GDM1 (cell line): Measurements from ENCODE around the gene MYBPC1.

Experiments used
- DNase-seq: peaks from one replicate; lab custom pipeline; 2025; lab: John Stamatoyannopoulos, UW

Gene MYBPC1

DNA sequence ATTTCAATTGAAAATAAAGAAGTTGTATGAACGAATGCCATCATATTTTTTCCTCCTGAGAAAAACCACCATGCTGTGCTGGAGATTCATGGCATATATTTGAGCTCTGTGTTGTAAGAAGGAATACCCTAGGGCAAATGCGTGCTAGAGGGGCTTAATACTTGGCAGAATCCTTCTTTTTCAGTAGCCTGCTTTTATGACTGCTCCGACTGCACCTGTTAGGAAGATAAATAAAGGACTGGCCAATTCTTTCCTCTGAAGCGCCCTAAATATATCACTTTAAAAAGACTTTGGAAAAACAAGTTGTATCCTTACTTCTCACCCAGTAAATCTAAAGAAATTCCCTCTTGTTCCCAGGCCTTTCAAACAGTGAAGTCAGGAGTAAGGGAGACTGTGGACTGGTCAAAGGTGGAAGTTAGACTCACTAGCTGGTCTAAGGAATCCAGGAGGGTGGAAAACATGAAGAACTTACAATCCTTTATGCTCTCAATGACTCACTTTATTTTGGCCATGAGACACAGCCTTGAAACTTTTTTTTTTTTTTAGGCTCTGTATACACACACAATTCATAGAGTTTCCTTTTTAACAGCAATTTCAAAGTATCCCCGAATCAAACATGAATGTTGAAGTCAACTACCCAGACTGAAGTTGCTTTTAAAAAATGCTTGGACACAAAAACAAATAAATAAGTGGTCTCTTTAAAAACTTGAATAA, 5.2 kb downstream of the MYBPC1 start:
- no peak for DNase-seq

GRCh38 chr12:101604132-101604531, 9.4 kb downstream of the MYBPC1 start:
- DNase-seq: no peak

- DNase-seq: no peak
Observed at GRCh38 chr12:101607894-101608293, 13.1 kb downstream of the MYBPC1 start.

DNA sequence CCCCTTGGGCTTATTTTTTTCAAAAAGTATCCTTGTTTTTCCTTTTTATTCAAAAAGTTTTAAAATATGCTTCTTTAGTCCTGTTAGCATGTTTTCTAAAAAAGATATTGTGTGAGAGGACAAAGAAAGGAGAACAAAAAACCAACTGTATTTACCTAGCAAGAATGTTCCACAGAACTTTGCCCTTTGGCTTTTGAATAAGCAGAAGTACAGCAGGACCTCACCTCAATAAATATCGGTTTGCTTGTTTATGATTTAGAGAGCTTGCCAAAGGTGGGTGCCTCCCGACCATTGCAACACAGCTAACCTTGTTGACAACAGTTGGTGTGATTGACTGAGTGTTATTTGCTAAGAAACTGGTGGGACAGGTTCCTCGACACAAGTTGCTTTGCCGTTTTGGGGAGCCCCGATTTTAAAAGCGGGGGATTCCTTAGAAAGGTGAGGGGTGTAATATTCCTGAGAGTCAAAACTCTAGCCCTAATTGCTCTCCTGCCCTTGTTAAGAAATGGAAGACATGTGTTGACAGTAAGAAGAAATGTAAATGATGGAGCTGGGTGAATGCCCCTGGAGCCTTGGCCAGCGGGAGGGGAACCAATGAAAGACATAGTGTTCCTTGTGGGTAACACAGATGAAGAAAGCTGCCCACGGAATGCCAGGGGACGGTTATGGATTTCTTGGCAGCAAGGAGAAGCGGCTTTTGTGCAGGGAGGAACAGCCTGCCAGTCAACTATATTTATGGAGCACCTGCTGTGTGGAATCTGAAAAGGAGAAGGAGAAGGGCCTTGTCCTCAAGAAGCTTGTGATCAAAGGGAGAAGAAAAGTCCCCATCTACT, 13.7 kb downstream of the MYBPC1 start:
- no peak for DNase-seq

- DNase-seq: no peak
Observed at GRCh38 chr12:101609198-101609597, 14.4 kb downstream of the MYBPC1 start.

DNA sequence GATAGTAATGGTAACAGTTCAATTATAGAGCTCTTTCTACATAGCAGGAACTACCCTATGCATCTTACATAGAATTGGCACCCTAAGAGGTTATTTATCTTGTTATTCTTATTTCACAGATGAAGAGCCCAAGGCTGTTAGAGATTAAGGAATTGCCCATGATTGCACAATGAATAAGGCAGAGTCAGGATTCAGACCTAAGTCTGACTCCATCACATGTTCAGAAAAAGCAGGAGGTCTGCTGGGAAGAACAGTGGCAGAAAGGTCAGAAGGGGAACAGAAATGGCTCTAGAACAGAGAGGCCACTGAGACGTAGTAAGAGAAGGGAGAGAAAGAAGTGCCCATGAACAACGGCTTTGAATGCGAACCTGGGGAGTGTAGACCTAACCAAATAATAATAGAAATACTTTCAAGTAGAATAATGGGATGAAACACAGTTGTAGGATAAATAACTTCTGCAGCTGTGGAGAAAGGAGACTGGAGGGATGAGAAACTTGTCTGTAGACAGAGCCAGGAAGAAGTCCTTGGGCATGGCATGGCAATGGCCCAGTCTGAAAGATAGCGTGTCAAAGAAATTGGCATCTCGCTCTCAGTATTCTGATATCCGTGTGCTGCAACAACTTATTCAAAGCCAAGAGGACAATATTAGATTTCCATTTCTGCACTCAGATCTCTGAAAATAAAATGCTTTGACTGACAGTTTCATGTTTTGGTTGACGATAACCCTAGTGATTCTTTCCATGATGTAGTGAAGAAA, 17.6 kb downstream of the MYBPC1 start:
- DNase-seq: no peak

DNA sequence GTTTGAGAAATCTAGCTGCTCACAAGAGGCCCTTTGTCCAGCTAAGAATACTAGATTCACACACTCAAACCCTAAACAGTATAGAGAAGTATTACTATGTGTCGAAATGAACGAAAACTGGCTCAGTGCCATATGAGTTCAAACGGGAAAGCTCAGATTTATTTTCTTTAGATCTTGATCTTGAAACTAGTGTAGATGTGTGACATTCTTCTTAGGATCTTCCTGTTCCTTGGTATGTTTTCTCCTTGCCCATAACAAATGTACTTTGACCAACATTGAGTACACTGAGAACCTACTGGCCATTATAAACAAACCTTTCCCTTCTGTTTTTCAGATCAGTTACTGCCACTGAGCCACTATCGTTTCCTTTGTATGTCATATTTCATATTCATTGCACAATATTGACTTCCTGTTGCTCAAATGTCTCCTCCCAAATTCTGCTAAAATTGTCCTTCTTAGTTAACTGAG, 21.3 kb downstream of the MYBPC1 start:
- no peak for DNase-seq

DNA sequence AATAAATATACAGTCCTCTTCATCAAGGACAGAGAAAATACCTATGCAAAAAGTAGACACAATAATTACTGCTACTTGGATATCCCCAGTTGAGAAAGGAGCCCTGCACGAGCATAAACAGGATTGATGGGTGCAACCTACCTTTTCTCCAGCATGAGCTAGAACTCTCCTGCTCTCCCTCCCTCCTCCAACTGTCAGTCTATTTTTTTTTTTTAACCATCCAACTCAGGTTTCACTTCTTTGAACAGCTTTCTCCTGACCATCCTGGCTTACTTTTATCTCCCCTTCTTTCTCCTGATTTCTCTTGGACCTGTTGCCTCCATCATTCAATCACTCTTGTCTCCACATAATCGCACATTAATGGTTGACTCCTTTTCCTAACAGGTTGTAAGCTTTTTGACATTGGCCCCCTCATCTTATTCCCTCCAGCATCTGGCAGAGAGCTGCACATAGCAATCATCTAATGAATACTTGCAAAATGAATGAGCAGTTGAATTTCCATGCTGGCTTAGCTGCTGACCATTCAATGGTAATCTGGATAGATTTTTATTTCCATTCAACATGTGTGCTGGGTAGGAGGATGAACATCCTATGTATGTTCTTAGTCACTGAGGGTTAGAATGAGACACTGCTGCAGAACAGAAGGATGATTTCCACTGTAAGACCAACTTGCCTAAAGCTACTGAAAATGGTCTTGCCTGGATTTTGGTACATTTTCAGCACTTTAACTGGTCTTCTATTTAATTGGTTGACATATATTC, 24.4 kb downstream of the MYBPC1 start:
- no peak for DNase-seq

- no peak for DNase-seq
Observed at GRCh38 chr12:101619858-101620761, 25.3 kb downstream of the MYBPC1 start.

- DNase-seq: no peak
Observed at GRCh38 chr12:101620762-101621133, 26.0 kb downstream of the MYBPC1 start.

DNA sequence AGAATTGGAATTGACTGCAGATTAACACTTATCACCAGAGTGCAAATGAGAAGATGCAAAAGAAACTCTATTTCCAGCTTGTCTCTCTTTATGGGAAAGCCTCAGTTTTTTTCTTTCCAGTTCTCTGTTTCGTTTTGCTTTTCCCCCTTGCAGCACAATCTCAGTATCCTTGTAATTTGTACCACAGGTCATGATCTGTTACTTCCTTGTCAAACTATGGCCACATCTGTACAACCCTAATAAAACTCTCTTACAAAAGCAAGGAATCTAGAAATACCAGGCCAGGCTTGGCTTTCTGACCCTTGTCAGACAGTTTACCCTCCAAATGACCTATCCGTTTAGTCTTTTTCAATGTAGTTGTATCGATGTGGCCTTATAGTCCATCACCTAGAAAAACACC, 33.9 kb downstream of the MYBPC1 start:
- no peak for DNase-seq

- DNase-seq: no peak
Observed at GRCh38 chr12:101634724-101635123, 40.0 kb downstream of the MYBPC1 start.

- no peak for DNase-seq
Observed at GRCh38 chr12:101637936-101638335, 43.2 kb downstream of the MYBPC1 start.

- no peak for DNase-seq
Observed at GRCh38 chr12:101642115-101643067, 47.6 kb downstream of the MYBPC1 start.

GRCh38 chr12:101647711-101648110, 52.9 kb downstream of the MYBPC1 start:
- DNase-seq: no peak

DNA sequence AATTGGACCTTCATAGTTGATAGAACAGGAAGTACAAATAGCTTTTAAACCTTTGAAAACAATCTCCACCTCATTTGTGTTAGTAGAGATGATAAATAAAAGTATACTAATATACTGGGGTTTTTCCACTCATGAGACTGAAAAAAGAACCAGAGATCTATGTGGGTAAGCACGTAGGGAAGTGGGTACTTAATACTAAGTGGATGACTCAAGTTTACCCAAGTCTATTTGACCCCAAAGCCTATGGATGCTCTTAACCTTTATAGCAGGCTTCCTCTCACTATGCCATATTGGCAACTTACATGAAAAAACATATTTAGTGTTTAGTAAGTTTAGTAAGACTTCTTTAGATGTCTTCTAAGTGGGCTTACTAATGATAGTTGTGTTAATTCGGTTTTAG, 53.4 kb downstream of the MYBPC1 start:
- DNase-seq: no peak

- no peak for DNase-seq
Observed at GRCh38 chr12:101650346-101651117, 55.8 kb downstream of the MYBPC1 start.

DNA sequence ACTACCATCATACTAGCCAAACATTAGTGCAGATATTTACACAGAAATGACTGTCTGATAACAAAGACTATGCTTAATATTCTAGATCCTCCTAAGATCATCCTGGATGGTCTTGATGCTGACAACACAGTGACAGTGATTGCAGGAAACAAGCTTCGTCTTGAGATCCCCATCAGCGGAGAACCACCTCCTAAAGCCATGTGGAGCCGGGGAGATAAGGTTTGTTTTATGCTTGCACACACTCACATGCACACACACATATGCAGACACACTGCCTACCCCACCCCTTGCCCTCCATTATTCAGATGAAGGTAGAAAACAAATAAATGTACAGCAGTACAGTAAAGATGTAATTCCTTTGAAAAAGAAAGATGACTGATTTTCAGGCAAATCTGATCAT, 58.3 kb downstream of the MYBPC1 start:
- DNase-seq: no peak

DNA sequence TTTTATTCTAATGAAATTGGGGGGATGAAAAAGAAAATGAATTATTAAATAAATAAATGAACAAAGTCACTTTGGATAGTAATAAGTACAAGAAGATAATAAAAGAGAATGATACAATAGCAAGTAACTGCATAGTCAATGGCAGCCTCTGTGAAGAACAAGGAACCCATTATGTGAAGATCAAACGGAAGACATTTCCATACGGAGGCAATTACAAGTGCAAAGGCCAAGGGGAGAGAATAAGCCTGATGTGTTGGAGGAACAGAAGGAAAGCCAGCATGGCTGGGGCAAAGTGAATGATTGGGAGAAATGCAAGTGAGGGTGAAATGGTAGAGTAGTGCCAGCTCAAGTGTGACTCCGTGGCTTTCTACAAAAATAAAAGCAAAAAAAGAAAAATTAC, 58.7 kb downstream of the MYBPC1 start:
- no peak for DNase-seq
